HG02623 (cell line): Measurements from ENCODE around the gene MAD1L1.
"Not testable (repeated sequence)": the region's sequence is repeated elsewhere in the genome, so short reads cannot be mapped to it uniquely, and the experiment has no call there.

Experiments used
- ATAC-seq: cut with Tn5 transposase; IDR thresholded peaks from one replicate; pipeline ENCODE4 v1.9.1; 2021; ENCODE audit warnings: moderate library complexity; ENCODE audit not compliant: unreplicated experiment

The MAD1L1 gene

DNA sequence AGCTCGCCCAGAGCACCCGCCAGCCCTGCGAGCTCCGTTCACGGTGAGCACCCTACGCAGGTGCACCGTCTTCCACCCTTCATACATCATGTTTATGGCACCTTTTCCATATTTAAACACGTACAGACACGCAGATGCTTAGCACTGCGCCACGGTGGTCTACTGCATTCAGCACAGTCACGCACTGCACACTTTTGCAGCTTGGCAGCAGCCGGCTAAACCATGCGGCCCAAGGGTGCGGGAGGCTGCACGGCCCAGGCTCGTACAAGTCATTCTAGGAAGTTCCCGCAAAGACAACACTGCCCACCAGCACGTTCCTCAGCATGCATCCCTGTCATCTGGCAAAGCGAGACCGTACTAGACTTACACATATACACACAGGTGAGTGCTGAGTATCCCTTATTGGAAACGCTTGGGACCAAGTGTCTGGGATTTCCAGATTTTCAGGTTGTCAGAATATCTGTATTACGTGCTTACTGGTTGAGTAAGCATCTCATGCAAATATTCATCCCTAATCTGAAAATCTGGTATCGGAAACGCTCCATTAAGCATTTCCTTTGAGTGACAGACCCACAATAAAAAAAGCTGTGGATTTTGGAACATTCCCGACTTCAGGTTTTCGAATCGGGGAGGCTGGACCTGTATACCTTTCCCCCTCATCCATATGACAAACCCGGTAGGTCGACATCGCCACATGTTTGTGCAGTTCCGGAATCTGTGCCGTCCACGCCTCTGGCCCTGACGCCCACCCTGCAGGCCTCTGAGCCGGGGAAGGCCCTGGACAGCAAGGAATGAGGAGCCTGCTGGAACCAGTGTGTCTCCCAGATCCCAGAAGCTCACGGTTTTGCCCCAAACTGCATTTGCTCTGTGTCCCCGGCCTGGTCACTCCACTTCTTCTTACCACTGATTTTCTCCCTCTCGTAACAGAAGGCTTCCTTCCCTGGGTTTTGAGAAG is 340.5 kb downstream of the MAD1L1 start:
- no peak for ATAC-seq

DNA sequence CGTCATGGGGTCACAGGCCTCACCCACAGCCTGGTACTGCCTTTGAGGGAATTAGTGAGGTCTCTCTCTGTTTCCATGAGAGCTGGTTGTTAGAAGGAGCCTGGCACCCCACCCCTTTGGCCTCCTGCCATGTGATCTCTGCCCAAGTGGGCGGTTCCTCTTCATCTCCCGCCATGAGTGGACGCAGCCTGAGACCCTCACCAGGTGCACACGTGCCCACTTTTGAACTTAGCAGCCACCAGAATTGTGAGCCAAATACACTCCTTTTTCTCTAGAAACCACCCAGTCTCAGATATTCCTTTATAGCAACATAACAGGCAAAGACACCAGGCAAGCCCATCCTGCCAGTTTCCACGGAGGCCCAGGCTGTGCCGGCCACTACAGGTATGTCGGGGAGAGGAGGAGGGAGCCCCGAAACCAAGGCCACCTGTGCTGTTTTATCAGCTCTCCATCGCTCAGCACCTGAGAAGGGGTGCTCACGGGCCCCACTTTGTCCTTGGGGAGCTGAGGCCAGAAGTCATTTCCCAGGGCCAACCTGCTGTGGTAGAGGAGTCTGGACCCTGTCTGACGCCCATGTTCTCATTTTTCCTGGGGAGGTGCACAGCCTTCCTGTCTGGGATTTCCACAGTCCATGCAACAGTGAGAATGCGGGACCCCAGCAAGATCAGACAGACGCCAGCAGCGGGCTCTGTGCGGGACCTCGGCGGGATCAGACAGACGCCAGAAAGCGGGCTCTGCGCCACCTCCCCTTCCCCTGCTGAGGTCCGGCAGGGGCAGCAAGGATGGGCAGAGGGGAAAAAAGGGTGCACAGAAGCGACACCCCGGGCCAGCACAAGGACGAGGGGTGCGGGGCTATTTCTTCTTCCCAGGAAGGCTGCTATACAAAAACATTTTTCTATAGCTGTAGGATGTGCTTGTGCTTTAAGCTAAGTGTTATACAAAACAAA is 342.2 kb downstream of the MAD1L1 start:
- ATAC-seq: no peak

- no peak for ATAC-seq
These were observed 343.1 kb downstream of the MAD1L1 start for GRCh38 chr7:1889556-1890181.

DNA sequence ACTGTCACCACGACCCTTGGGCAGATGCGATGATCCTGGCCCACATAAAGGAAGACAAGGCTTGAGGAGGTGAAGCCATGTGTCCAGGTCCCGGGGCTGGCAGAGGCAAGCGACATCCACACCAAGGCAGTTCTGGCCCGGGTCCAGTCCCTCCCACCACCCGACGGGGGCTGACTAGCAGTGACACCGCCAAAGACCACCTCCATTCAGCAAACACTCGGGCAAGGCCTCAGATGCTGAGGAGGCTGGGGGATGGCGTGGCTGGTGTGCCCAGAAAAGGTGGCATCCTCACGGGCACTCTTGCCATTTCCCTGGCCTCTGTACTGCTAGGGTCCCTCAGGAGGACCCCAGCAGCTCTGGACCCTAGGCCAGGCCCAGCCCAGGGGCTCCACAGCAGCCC is 343.7 kb downstream of the MAD1L1 start:
- ATAC-seq: no peak

GRCh38 chr7:1888425-1888824 is 344.3 kb downstream of the MAD1L1 start:
- no peak for ATAC-seq

- no peak for ATAC-seq
These were observed 345.5 kb downstream of the MAD1L1 start for GRCh38 chr7:1887251-1887650.

- ATAC-seq: no peak
These were observed 346.2 kb downstream of the MAD1L1 start for GRCh38 chr7:1886361-1887064.

- no peak for ATAC-seq
These were observed 347.1 kb downstream of the MAD1L1 start for GRCh38 chr7:1885465-1886226.

GRCh38 chr7:1884583-1885350 is 348.0 kb downstream of the MAD1L1 start:
- no peak for ATAC-seq

DNA sequence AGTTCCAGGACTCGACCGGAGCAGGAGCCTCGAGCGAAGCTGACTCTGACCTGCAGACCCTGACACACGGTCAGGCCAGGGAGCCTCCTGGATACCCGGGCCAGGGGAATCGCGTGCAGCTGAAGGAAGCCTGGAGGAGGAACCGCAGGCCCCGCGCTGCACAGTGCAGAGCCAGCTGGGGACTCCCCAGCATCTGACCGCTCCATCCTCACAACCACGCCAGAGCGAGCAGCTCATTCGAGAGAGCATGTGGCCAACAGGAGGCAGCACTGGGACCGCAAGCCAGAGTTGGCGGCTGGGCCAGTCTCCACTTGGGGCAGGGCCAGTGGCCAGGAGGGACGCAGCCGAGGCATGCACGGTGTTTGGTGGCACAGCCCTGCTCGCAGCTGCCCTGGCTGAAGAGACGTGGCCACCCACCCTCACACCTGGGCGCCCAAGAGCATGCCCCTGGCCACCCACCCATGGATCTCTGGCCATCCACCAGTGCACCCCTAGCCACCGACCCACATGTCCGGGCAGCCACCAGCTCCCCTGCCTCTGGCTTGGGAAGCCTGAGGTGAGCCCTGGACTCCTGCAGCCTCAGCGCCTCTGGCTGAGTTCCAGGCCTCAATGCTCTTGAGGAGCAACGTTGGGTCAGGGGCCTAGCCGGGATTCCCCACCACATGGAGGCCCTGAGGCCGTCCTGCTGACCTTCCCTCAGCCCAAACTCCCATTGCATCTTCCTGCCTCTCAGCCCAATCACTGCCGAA is 348.7 kb downstream of the MAD1L1 start:
- ATAC-seq: no peak

DNA sequence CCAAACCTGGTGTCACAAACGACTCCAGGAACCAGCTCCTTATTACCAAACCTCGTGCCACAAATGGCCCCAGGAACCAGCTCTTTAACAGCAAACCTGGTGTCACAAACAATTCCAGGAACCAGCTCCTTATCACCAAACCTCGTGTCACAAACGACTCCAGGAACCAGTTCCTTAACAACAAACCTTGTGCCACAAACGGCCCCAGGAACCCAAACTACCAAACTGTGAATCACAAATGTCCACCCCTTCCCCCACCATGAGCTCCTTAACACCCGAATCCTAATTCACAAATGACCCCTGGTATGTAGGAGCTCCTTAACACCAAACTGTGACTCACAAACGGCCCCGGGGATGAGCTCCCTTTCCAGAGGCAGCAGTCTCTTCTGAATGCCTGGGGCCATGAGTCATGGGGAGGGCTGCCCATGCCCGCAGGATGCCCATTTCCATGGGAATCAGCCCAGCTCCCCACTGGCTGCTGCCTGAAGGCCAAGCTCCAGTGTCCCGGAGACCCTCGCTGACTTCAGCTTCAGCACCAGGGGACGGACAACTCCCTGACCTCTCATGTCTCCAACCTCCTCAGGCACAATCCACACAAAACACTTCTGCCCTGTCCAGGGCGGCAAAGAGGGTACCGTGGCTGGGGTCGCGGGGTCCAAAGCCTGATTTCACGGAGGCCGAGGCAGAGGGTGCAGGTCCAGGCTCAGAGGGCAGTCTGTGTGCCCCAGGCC is 349.5 kb downstream of the MAD1L1 start:
- ATAC-seq: no peak

- ATAC-seq: no peak
These were observed 350.3 kb downstream of the MAD1L1 start for GRCh38 chr7:1882451-1882850.

DNA sequence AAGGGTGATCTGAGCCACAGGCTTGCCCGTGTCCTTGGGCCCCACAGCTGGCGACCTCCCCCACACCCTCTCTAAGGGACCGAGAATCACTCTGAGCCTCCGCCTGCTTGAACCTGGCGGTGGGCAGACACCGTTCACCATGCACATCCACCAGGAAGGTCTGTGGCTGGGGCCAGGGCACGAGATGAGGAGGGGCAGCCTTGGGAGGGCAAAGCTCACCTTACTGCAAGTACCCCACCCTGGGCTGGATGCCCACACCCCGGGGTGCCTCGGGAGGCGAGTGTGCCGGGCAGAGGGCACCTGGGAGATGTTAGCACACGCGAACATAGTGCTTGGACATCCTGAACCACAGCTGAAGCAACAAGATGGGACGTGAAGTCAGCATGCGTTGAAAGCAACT is 350.8 kb downstream of the MAD1L1 start:
- ATAC-seq: no peak

DNA sequence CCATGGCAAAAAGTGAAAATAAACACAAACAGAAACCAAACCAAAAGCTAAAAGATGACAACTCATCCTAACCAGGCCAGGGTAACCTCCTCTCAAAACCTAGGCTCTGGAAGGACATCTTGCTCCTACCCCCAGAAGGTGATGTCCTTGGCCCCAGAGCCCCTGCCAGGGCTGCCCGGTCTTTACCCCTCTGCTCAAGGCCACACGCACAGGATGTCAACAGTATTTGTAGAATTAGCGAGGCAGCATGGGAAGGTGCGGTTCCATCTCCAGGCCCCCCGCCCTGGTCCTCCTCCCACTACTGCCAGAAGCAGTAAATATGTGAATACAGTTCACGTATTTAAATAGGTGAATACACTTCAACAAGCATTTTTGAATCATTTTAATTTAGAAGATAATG is 356.1 kb downstream of the MAD1L1 start:
- not testable (repeated sequence) for ATAC-seq

- ATAC-seq: not testable (repeated sequence)
These were observed 357.1 kb downstream of the MAD1L1 start for GRCh38 chr7:1875392-1876199.

DNA sequence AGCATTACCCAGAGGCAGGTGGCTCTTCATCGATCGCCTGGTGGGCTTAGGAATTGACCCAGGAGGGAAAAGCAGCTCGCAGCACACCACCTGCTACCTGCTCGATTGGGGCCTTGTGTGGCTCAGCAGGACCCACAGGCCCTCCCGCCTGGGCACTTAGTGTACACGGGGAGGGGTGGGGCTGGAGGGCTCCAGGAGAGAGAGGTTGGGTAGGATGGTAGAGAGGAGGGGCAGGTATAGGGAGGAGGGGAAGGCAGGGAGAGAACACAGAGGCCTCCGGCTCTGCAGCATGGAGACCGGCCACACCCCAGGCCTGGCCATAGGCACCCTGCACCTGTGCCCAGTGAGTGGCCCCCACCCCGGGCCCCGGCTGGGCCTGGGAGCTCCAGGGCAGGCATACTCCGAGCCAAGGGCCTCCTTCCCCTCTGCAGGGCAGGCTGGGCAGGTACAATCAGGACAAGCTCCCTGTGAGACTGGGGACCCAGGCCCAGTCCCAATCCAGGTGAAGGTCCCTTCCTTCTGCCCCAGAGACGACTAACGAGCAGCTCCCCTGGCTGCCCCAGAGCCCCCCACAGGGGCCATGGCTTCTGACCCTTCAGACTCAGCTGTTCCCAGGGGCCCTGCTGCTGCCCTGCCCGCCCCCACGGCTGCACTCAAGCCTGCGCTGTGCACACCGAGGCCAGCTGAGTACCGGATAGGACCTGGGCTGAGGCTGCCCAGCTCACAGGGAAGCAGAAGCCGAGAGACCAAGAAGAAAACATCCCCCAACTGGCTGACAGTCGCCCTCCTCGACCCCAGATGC is 358.0 kb downstream of the MAD1L1 start:
- not testable (repeated sequence) for ATAC-seq
